Measurements from ENCODE around the gene PHF24. TPM values are rescaled to one million over a fixed set of nuclear protein-coding genes. Genes with fewer than 3 reads are reported as not detected.
"Not testable (repeated sequence)": the region's sequence is repeated elsewhere in the genome, so short reads cannot be mapped to it uniquely, and the experiment has no call there.

The PHF24 gene
- total RNA-seq, 4 donors from 2014 or later: 0.04 TPM; not detected in 3

DNA sequence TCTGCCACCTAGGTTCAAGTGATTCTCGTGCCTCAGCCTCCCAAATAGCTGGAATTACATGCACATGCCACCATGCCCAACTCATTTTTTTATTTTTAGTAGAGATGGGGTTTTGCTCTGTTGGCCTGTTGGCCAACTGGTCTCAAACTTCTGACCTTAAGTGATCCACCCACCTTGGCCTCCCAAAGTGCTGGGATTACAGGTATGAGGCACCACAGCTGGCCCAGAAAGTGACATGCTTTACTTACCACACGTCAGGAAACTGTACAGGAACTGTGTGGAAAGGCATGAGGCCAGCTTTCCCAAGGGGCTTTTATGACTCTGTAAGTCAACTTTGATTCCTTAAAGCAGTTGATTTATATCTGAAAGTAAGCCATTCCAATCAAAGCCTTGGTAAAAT lies 56.4 kb downstream of the PHF24 start:
- peaks cover 0 to 4% of the 10 kb centered on the region in 2 donors for H3K4me1 ChIP-seq
- H3K36me3 ChIP-seq: peaks cover 0 to 75% of the 10 kb centered on the region in 2 donors
- in situ Hi-C loops (cut with MboI; ENCODE audit: low sequenced_read_pairs in 4 of 4): loop anchor here in 1 of 4 donors (10.0 kb wide), 1 partner anchor 60 kb away; the partner anchor contains the start of gene PHF24
- H3K27ac ChIP-seq: peak overlapping the region in 3 of 4 donors; percentile 1 to 19 (median 12)
- DNase-seq (no peak), ATAC-seq (no peak)
- H3K9me3 ChIP-seq: peaks cover 0 to 4% (median 0%) of the 10 kb centered on the region in 3 donors
- intact Hi-C loops (cut with DNase I; ENCODE audit: low total_unique reads): loop anchor here (5.0 kb wide), 2 partner anchors 33 to 48 kb away; no protein-coding TSS in a partner anchor
- TF ChIP-seq, protein P1, sequence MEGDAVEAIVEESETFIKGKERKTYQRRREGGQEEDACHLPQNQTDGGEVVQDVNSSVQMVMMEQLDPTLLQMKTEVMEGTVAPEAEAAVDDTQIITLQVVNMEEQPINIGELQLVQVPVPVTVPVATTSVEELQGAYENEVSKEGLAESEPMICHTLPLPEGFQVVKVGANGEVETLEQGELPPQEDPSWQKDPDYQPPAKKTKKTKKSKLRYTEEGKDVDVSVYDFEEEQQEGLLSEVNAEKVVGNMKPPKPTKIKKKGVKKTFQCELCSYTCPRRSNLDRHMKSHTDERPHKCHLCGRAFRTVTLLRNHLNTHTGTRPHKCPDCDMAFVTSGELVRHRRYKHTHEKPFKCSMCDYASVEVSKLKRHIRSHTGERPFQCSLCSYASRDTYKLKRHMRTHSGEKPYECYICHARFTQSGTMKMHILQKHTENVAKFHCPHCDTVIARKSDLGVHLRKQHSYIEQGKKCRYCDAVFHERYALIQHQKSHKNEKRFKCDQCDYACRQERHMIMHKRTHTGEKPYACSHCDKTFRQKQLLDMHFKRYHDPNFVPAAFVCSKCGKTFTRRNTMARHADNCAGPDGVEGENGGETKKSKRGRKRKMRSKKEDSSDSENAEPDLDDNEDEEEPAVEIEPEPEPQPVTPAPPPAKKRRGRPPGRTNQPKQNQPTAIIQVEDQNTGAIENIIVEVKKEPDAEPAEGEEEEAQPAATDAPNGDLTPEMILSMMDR (IDR thresholded peaks at IDR 0.05 in 4 of 5, conservative IDR thresholded peaks at IDR 0.05 in 1 of 5): no peak
- no peaks in the 10 kb centered on the region for H3K27me3 ChIP-seq
- no peak overlapping the region for H3K4me3 ChIP-seq

- intact Hi-C loops (cut with DNase I; ENCODE audit: low total_unique reads); ATAC-seq; H3K27ac ChIP-seq; in situ Hi-C loops (cut with MboI; ENCODE audit: low sequenced_read_pairs in 4 of 4); H3K27me3 ChIP-seq; DNase-seq; H3K9me3 ChIP-seq; H3K4me3 ChIP-seq: not testable (repeated sequence)
- Histone ChIP-seq H3K36me3 (peaks cover 0 to 56% of the 10 kb centered on the region in 2 donors), H3K4me1 (peaks cover 0 to 15% of the 10 kb centered on the region in 2 donors)
Observed at GRCh38 chr9:35023443-35023842, 65.4 kb downstream of the PHF24 start.

DNA sequence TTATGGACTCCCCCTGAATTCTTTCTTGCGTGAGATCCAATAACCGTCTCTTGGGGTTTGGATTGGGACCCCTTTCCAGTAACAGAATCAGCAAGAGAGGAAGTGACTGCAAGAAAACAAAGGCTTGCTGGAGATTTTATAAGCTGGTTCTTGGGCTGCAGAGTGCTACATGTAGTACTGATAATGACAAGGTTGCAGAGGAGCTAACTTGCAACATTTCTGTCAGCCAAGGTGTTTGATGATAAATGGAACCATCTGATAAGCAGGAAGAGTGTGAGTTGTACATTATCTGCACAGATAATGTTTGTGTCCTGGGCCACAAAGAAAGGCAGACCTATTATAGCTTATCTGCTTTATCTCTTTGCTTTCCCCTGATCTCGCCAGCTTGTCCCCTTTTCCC lies 68.6 kb downstream of the PHF24 start:
- Histone ChIP-seq H3K9me3 (no peaks in the 10 kb centered on the region), H3K27ac (peak overlapping the region; percentile 38 to 69 (median 58)), H3K4me3 (no peak overlapping the region), H3K36me3 (peaks cover 0 to 40% of the 10 kb centered on the region in 2 donors), H3K27me3 (no peaks in the 10 kb centered on the region), H3K4me1 (peaks cover 0 to 25% of the 10 kb centered on the region in 2 donors)
- TF ChIP-seq, protein P1 (IDR thresholded peaks at IDR 0.05 in 4 of 5, conservative IDR thresholded peaks at IDR 0.05 in 1 of 5): no peak
- no peak for TF ChIP-seq POLR2A (IDR thresholded peaks at IDR 0.05)
- DNase-seq (no peak), ATAC-seq (no peak)
- in situ Hi-C loops (cut with MboI; ENCODE audit: low sequenced_read_pairs in 4 of 4): no loop called here
- intact Hi-C loops (cut with DNase I; ENCODE audit: low total_unique reads): no loop called here

DNA sequence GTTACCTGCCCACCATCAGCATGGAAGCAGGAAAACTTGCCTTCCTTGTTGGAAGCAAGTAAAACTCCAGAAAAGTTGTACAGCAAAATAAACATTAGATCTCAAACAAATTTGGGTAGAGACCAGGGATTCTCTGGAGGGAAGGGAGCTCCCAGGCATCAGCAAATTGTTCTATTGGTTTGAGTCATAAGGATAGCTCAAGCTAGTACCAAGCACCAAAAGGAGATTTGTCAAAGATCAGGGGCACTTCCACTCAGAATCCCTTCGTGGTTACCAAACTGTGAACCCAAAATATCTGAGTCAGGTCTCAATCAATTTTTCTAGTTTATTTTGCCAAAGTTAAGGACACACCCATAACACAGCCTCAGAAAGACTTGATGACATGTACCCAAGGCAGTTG lies 69.3 kb downstream of the PHF24 start:
- no peak for ATAC-seq
- peak overlapping the region in 3 of 4 donors; percentile 38 to 69 (median 60) for H3K27ac ChIP-seq

GRCh38 chr9:35027860-35028259 lies 69.8 kb downstream of the PHF24 start:
- Histone ChIP-seq H3K4me1 (peaks cover 0 to 25% of the 10 kb centered on the region in 2 donors), H3K27me3 (no peaks in the 10 kb centered on the region), H3K4me3 (no peak overlapping the region), H3K27ac (peak overlapping the region in 2 of 4 donors; percentile 60 to 69), H3K9me3 (no peaks in the 10 kb centered on the region), H3K36me3 (peaks cover 0 to 40% of the 10 kb centered on the region in 2 donors)
- no peak for TF ChIP-seq POLR2A (IDR thresholded peaks at IDR 0.05)
- TF ChIP-seq, protein P1 (IDR thresholded peaks at IDR 0.05 in 4 of 5, conservative IDR thresholded peaks at IDR 0.05 in 1 of 5): no peak
- in situ Hi-C loops (cut with MboI; ENCODE audit: low sequenced_read_pairs in 4 of 4) (no loop called here), intact Hi-C loops (cut with DNase I; ENCODE audit: low total_unique reads) (no loop called here)
- no peak for ATAC-seq
- no peak for DNase-seq

More for the DNA sequence above, 69.3 kb downstream of the PHF24 start:
- Histone ChIP-seq H3K4me1 (peaks cover 0 to 25% of the 10 kb centered on the region in 2 donors), H3K36me3 (peaks cover 0 to 40% of the 10 kb centered on the region in 2 donors), H3K27me3 (no peaks in the 10 kb centered on the region), H3K4me3 (no peak overlapping the region), H3K9me3 (no peaks in the 10 kb centered on the region)
- no peak for TF ChIP-seq POLR2A (IDR thresholded peaks at IDR 0.05)
- TF ChIP-seq, protein P1 (IDR thresholded peaks at IDR 0.05 in 4 of 5, conservative IDR thresholded peaks at IDR 0.05 in 1 of 5): no peak
- no peak for DNase-seq
- in situ Hi-C loops (cut with MboI; ENCODE audit: low sequenced_read_pairs in 4 of 4) (no loop called here), intact Hi-C loops (cut with DNase I; ENCODE audit: low total_unique reads) (no loop called here)

Data from gastrocnemius medialis (tissue), 4 donors.